OCI-LY3 (cell line): ENCODE results near the gene ROBO1.

Experiments used
- H2AFZ ChIP-seq: fragments of 200-600, 300-600 bp; shearing (Covaris generic); 2 replicates; pipeline ENCODE4 v1.6.0; 2014; ENCODE audit warnings: antibody characterized with exemption, low read depth, low read length
- H3K27ac ChIP-seq: fragments of 200-600, 300-600 bp; sonication (generic); 2 replicates; pipeline ENCODE4 v1.5.1; 2014; ENCODE audit warnings: mild to moderate bottlenecking, low read length, moderate library complexity, mixed read lengths
- H3K27me3 ChIP-seq: fragments of 200-600, 300-600 bp; sonication (generic); 2 replicates; pipeline ENCODE4 v1.6.1; 2014; ENCODE audit warnings: low read depth, low read length, mixed read lengths
- H3K36me3 ChIP-seq: fragments of 200-600, 300-600 bp; sonication (generic); replicated peaks from 2 replicates; pipeline ENCODE3; 2014; ENCODE audit warnings: low read depth, low read length, mixed read lengths
- H3K4me1 ChIP-seq: fragments of 300-600, 200-600 bp; sonication (generic); 2 replicates; pipeline ENCODE4 v1.6.1; 2014; ENCODE audit warnings: low read length, mixed read lengths
- H3K4me2 ChIP-seq: fragments of 200-600, 300-600 bp; sonication (generic); 2 replicates; pipeline ENCODE4 v1.6.1; 2014; ENCODE audit warnings: low read length, mixed read lengths
- H3K4me3 ChIP-seq: fragments of 300-600, 200-600 bp; sonication (generic); 2 replicates; pipeline ENCODE4 v1.5.1; 2014; ENCODE audit warnings: antibody characterized with exemption, mild to moderate bottlenecking, low read length, moderate library complexity
- H3K79me2 ChIP-seq: fragments of 300-600, 200-600 bp; shearing (Covaris generic); 2 replicates; pipeline ENCODE4 v1.6.1; 2014; ENCODE audit warnings: mild to moderate bottlenecking, low read length, mixed read lengths
- H3K9ac ChIP-seq: fragments of 300-600, 200-600 bp; shearing (Covaris generic); 2 replicates; pipeline ENCODE4 v1.6.0; 2014; ENCODE audit warnings: mild to moderate bottlenecking, low read length, moderate library complexity
- H3K9me3 ChIP-seq: fragments of 200-600, 300-600 bp; shearing (Covaris generic); 2 replicates; pipeline ENCODE4 v1.6.1; 2014; ENCODE audit warnings: low read length, mixed read lengths; ENCODE audit not compliant: insufficient read depth
- H4K20me1 ChIP-seq: fragments of 200-600, 300-600 bp; sonication (generic); 2 replicates; pipeline ENCODE4 v1.6.1; 2016; ENCODE audit warnings: low read length, mixed read lengths; ENCODE audit not compliant: insufficient read depth
- EZH2phosphoT487 ChIP-seq: fragments of 200-600 bp; shearing (Covaris generic); IDR thresholded peaks from 2 replicates; pipeline ENCODE4 v1.6.1; 2018; ENCODE audit warnings: antibody characterized with exemption, mixed run types, low read depth
- TF ChIP-seq, protein P1 (sequence below): fragments of 200-600, 300-600 bp; sonication (generic); IDR thresholded peaks from 2 replicates; pipeline ENCODE4 v1.5.1; 2014; ENCODE audit warnings: antibody characterized with exemption, low read length, low read depth

Gene ROBO1

DNA sequence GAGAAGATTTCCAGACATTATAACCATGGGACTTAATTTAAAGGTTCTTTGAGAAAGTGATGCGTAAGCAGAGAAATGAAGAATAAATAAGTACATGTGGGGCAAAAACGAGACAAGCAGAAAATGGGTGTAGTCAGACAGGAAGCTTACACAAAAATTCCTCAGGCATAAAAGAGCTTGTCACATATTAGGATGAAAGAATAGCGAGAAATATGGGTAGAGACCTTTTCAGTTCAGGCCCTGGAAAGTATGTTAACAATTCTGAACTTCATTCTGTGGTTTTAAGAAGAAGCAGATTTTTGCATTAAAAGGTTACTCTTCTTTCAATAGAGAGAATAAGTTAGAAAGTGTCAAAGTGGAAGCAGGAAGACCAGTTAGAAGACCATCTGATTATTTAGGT, 352.4 kb downstream of the ROBO1 start:
- no peak overlapping the region for H3K4me3 ChIP-seq
- 0 out of 2 replicates have a peak overlapping the region, but pooled peaks have one; percentile 26 for H2AFZ ChIP-seq
- H3K27ac ChIP-seq = no peak overlapping the region
- TF ChIP-seq, protein P1, sequence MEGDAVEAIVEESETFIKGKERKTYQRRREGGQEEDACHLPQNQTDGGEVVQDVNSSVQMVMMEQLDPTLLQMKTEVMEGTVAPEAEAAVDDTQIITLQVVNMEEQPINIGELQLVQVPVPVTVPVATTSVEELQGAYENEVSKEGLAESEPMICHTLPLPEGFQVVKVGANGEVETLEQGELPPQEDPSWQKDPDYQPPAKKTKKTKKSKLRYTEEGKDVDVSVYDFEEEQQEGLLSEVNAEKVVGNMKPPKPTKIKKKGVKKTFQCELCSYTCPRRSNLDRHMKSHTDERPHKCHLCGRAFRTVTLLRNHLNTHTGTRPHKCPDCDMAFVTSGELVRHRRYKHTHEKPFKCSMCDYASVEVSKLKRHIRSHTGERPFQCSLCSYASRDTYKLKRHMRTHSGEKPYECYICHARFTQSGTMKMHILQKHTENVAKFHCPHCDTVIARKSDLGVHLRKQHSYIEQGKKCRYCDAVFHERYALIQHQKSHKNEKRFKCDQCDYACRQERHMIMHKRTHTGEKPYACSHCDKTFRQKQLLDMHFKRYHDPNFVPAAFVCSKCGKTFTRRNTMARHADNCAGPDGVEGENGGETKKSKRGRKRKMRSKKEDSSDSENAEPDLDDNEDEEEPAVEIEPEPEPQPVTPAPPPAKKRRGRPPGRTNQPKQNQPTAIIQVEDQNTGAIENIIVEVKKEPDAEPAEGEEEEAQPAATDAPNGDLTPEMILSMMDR = no peak
- TF ChIP-seq EZH2phosphoT487 = no peak
- H4K20me1 ChIP-seq = no peaks in the 10 kb centered on the region
- no peaks in the 10 kb centered on the region for H3K36me3 ChIP-seq
- no peaks in the 10 kb centered on the region for H3K9me3 ChIP-seq
- no peak overlapping the region for H3K4me2 ChIP-seq
- no peak overlapping the region for H3K9ac ChIP-seq
- H3K79me2 ChIP-seq = no peaks in the 10 kb centered on the region
- no peaks in the 10 kb centered on the region for H3K27me3 ChIP-seq
- no peaks in the 10 kb centered on the region for H3K4me1 ChIP-seq

- no peak overlapping the region for H3K4me2 ChIP-seq
- H3K9ac ChIP-seq = no peak overlapping the region
- H3K79me2 ChIP-seq = no peaks in the 10 kb centered on the region
- no peak overlapping the region for H3K27ac ChIP-seq
- H3K4me1 ChIP-seq = no peaks in the 10 kb centered on the region
- no peaks in the 10 kb centered on the region for H4K20me1 ChIP-seq
- TF ChIP-seq EZH2phosphoT487 = no peak
- TF ChIP-seq, protein P1 = no peak
- H3K36me3 ChIP-seq = no peaks in the 10 kb centered on the region
- no peak overlapping the region for H3K4me3 ChIP-seq
- H3K9me3 ChIP-seq = no peaks in the 10 kb centered on the region
- no peak overlapping the region for H2AFZ ChIP-seq
- H3K27me3 ChIP-seq = no peaks in the 10 kb centered on the region
These were observed 353.0 kb downstream of the ROBO1 start for GRCh38 chr3:79414806-79415205.

DNA sequence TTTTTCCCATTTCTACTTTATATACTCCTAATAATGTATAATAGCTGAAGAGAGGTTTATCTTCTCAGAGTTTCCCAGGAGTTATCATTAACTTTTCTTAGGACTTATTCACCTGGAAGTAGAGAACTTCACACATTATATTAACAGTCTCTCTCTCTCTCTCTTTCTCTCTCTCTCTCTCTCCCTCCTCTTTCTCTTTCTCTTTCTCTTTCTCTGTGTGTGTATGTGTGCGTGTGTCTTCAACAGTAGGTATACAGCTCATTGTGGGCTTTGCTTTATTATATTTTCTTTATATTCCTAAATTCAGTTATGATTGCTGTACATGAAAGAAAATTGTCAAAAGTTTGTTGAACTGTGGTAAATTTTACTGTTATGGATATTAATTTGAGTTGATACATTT, 353.8 kb downstream of the ROBO1 start:
- Histone ChIP-seq H3K4me2 (no peak overlapping the region), H4K20me1 (no peaks in the 10 kb centered on the region), H3K27me3 (no peaks in the 10 kb centered on the region), H3K36me3 (no peaks in the 10 kb centered on the region), H3K9me3 (no peaks in the 10 kb centered on the region), H3K4me3 (no peak overlapping the region), H2AFZ (no peak overlapping the region), H3K4me1 (peaks cover 4% of the 10 kb centered on the region; the same call in 1 of the 2 replicates), H3K9ac (no peak overlapping the region), H3K27ac (no peak overlapping the region), H3K79me2 (no peaks in the 10 kb centered on the region)
- TF ChIP-seq EZH2phosphoT487 = no peak
- TF ChIP-seq, protein P1 = no peak

GRCh38 chr3:79412537-79412936, 355.3 kb downstream of the ROBO1 start:
- Histone ChIP-seq H2AFZ (no peak overlapping the region), H3K36me3 (no peaks in the 10 kb centered on the region), H3K9me3 (no peaks in the 10 kb centered on the region), H4K20me1 (no peaks in the 10 kb centered on the region), H3K27ac (no peak overlapping the region), H3K27me3 (no peaks in the 10 kb centered on the region), H3K79me2 (no peaks in the 10 kb centered on the region), H3K4me2 (no peak overlapping the region), H3K9ac (no peak overlapping the region), H3K4me1 (peaks cover 4% of the 10 kb centered on the region; the same call in 1 of the 2 replicates), H3K4me3 (no peak overlapping the region)
- TF ChIP-seq, protein P1 = no peak
- TF ChIP-seq EZH2phosphoT487 = no peak
